ENCODE results near the gene NEK6. TPM values are rescaled to one million over a fixed set of nuclear protein-coding genes. Genes with fewer than 3 reads are reported as not detected.

NEK6 gene
- total RNA-seq, 1 donor from 2014 or later: 125 TPM

GRCh38 chr9:124329206-124329792, 71.5 kb downstream of the NEK6 start:
- intact Hi-C loops (cut with DNase I): no loop called here
- H3K9me3 ChIP-seq: no peaks in the 10 kb centered on the region
- no peak overlapping the region for H3K4me3 ChIP-seq
- DNase-seq: no peak
- H3K27ac ChIP-seq: no peak overlapping the region
- no peak for TF ChIP-seq CTCF (IDR thresholded peaks at IDR 0.05)
- ATAC-seq: no peak
- H3K36me3 ChIP-seq: peaks cover 90% of the 10 kb centered on the region
- no peaks in the 10 kb centered on the region for H3K27me3 ChIP-seq (ENCODE audit: low read depth)
- H3K4me1 ChIP-seq: no peaks in the 10 kb centered on the region

GRCh38 chr9:124330011-124330697, 72.4 kb downstream of the NEK6 start:
- no peaks in the 10 kb centered on the region for H3K4me1 ChIP-seq
- H3K9me3 ChIP-seq: no peaks in the 10 kb centered on the region
- H3K27ac ChIP-seq: no peak overlapping the region
- DNase-seq (no peak), ATAC-seq (no peak)
- no peak for TF ChIP-seq CTCF (IDR thresholded peaks at IDR 0.05)
- peaks cover 93% of the 10 kb centered on the region for H3K36me3 ChIP-seq
- no peaks in the 10 kb centered on the region for H3K27me3 ChIP-seq (ENCODE audit: low read depth)
- no peak overlapping the region for H3K4me3 ChIP-seq
- intact Hi-C loops (cut with DNase I): no loop called here

GRCh38 chr9:124331580-124331979, 73.8 kb downstream of the NEK6 start:
- intact Hi-C loops (cut with DNase I): no loop called here
- H3K36me3 ChIP-seq: peaks cover 93% of the 10 kb centered on the region
- ATAC-seq: no peak

GRCh38 chr9:124332361-124333202, 74.8 kb downstream of the NEK6 start:
- ATAC-seq (no peak), DNase-seq (no peak)
- TF ChIP-seq CTCF (IDR thresholded peaks at IDR 0.05): no peak
- Histone ChIP-seq H3K4me3 (no peak overlapping the region), H3K4me1 (no peaks in the 10 kb centered on the region), H3K36me3 (peaks cover 93% of the 10 kb centered on the region), H3K27ac (no peak overlapping the region), H3K27me3 (ENCODE audit: low read depth) (no peaks in the 10 kb centered on the region), H3K9me3 (no peaks in the 10 kb centered on the region)
- intact Hi-C loops (cut with DNase I): no loop called here

More at GRCh38 chr9:124331580-124331979, 73.8 kb downstream of the NEK6 start:
- H3K27me3 ChIP-seq (ENCODE audit: low read depth): no peaks in the 10 kb centered on the region
- H3K9me3 ChIP-seq: no peaks in the 10 kb centered on the region
- no peak overlapping the region for H3K27ac ChIP-seq
- no peaks in the 10 kb centered on the region for H3K4me1 ChIP-seq
- no peak for DNase-seq
- TF ChIP-seq CTCF (IDR thresholded peaks at IDR 0.05): no peak
- no peak overlapping the region for H3K4me3 ChIP-seq

- Histone ChIP-seq H3K27ac (no peak overlapping the region), H3K4me3 (no peak overlapping the region), H3K36me3 (peaks cover 93% of the 10 kb centered on the region), H3K27me3 (ENCODE audit: low read depth) (no peaks in the 10 kb centered on the region), H3K9me3 (no peaks in the 10 kb centered on the region), H3K4me1 (no peaks in the 10 kb centered on the region)
- ATAC-seq (no peak), DNase-seq (no peak)
- intact Hi-C loops (cut with DNase I): no loop called here
- no peak for TF ChIP-seq CTCF (IDR thresholded peaks at IDR 0.05)
These were observed 75.4 kb downstream of the NEK6 start for GRCh38 chr9:124333203-124333579.

All from lower lobe of right lung (tissue), 2 donors.